Activated T-cell treated with anti-CD3 and anti-CD28 coated beads, Interleukin-2, amount 50 U/mL, for 24 hours (primary cell): ENCODE data around the gene CDH20.
"Not testable (repeated sequence)": the region's sequence is repeated elsewhere in the genome, so short reads cannot be mapped to it uniquely, and the experiment has no call there.

Source experiments
- DNase-seq: peaks from one replicate; pipeline ENCODE4 v3.0.0-alpha.2; 2020
- H3K27ac Mint-ChIP-seq: 2 replicates; pipeline ENCODE4 v1.8.0; 2020; ENCODE audit warnings: mild to moderate bottlenecking, mixed read lengths
- H3K27me3 Mint-ChIP-seq: 2 replicates; pipeline ENCODE4 v1.8.0; 2020; ENCODE audit warnings: mixed read lengths
- H3K36me3 Mint-ChIP-seq: 2 replicates; pipeline ENCODE4 v1.8.0; 2020; ENCODE audit warnings: low read depth, mixed read lengths
- H3K4me1 Mint-ChIP-seq: 2 replicates; pipeline ENCODE4 v1.8.0; 2020; ENCODE audit warnings: low read depth, mixed read lengths
- H3K4me3 Mint-ChIP-seq: 2 replicates; pipeline ENCODE4 v1.8.0; 2020; ENCODE audit warnings: mild to moderate bottlenecking, moderate library complexity, mixed read lengths
- H3K9me3 Mint-ChIP-seq: 2 replicates; pipeline ENCODE4 v1.8.0; 2020; ENCODE audit warnings: mixed read lengths

The CDH20 gene

GRCh38 chr18:61369671-61370070 is 36.4 kb downstream of the CDH20 start:
- H3K4me3 Mint-ChIP-seq, H3K9me3 Mint-ChIP-seq, DNase-seq, H3K27me3 Mint-ChIP-seq, H3K27ac Mint-ChIP-seq, H3K4me1 Mint-ChIP-seq, H3K36me3 Mint-ChIP-seq: not testable (repeated sequence)

- DNase-seq: no peak
- no peaks in the 10 kb centered on the region for H3K36me3 Mint-ChIP-seq
- no peak overlapping the region for H3K27ac Mint-ChIP-seq
- H3K4me3 Mint-ChIP-seq: no peak overlapping the region
- H3K9me3 Mint-ChIP-seq: no peaks in the 10 kb centered on the region
- H3K4me1 Mint-ChIP-seq: no peaks in the 10 kb centered on the region
- H3K27me3 Mint-ChIP-seq: peaks cover 3% of the 10 kb centered on the region
Measured at GRCh38 chr18:61371111-61371510, 37.9 kb downstream of the CDH20 start.

DNA sequence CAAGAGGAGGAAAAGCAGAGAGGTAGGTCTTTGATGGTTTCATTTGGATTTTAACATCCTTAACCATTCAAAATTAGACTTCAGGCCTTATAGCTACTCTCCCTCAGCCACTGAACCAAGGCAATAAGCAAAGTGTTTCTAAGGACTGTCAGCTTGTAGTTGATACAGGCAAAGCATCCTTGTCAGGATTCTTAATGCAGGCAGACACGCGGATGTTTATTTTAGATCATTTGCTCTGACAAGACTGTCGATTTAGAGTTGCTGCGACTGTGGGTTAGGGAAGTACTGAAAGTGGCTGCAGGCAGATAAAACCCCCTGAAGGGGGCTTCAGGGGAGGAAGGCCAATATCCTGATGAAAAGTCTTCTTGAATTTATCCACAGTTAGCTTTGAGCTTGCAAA is 46.6 kb downstream of the CDH20 start:
- Mint-ChIP-seq H3K4me3 (no peak overlapping the region), H3K9me3 (no peaks in the 10 kb centered on the region), H3K27me3 (no peaks in the 10 kb centered on the region), H3K36me3 (no peaks in the 10 kb centered on the region), H3K27ac (no peak overlapping the region), H3K4me1 (no peaks in the 10 kb centered on the region)
- no peak for DNase-seq

DNA sequence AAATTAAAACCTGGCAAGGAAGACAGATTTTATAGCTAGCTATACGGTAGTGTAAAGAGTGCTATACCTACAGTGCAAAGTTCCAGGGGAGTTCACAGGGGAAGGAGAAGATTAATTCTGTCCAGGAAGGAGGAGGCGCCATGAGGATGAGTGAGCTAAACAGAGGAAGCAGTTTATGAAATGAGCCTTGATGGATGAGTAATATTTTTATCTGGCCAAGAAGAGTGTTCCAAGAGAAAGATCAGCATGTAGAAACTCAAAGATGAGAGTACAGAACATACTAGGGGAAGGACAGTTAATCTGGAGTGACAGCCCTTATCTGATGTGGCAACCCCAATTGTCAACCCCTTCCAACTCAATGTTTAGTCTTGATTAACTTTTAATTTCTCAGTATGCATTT is 54.8 kb downstream of the CDH20 start:
- Mint-ChIP-seq H3K4me3 (no peak overlapping the region), H3K27ac (no peak overlapping the region), H3K4me1 (no peaks in the 10 kb centered on the region), H3K36me3 (no peaks in the 10 kb centered on the region), H3K27me3 (no peaks in the 10 kb centered on the region), H3K9me3 (no peaks in the 10 kb centered on the region)
- DNase-seq: no peak

GRCh38 chr18:61394983-61395382 is 61.8 kb downstream of the CDH20 start:
- Mint-ChIP-seq H3K4me1 (no peaks in the 10 kb centered on the region), H3K36me3 (no peaks in the 10 kb centered on the region), H3K9me3 (no peaks in the 10 kb centered on the region), H3K27ac (no peak overlapping the region), H3K27me3 (no peaks in the 10 kb centered on the region), H3K4me3 (no peak overlapping the region)
- DNase-seq: no peak

DNA sequence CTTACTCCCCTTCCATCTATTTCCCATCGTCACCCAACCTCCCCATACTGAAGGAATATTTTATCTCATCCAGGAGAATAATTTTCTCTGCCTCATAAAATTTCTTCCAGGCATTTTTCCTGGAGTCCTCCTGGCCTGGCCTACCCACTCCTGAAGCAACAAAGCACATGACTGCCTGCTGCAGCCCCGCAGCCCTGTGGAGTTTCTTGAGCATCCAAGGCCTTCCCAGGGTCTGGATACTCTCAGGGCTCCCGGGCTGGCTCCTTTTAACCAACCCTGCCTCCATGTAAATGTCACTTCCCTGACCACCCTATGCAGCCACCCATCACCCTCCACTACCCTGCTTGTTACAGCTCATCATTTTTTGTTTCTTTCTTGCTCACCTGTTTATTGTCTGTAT is 64.0 kb downstream of the CDH20 start:
- Mint-ChIP-seq H3K9me3 (no peaks in the 10 kb centered on the region), H3K4me3 (no peak overlapping the region), H3K4me1 (no peaks in the 10 kb centered on the region), H3K27me3 (no peaks in the 10 kb centered on the region), H3K27ac (no peak overlapping the region), H3K36me3 (no peaks in the 10 kb centered on the region)
- DNase-seq: no peak

- DNase-seq: no peak
- H3K27me3 Mint-ChIP-seq: no peaks in the 10 kb centered on the region
- H3K9me3 Mint-ChIP-seq: no peaks in the 10 kb centered on the region
- H3K27ac Mint-ChIP-seq: no peak overlapping the region
- H3K36me3 Mint-ChIP-seq: no peaks in the 10 kb centered on the region
- H3K4me3 Mint-ChIP-seq: no peak overlapping the region
- no peaks in the 10 kb centered on the region for H3K4me1 Mint-ChIP-seq
Measured at GRCh38 chr18:61398961-61399705, 65.9 kb downstream of the CDH20 start.

DNA sequence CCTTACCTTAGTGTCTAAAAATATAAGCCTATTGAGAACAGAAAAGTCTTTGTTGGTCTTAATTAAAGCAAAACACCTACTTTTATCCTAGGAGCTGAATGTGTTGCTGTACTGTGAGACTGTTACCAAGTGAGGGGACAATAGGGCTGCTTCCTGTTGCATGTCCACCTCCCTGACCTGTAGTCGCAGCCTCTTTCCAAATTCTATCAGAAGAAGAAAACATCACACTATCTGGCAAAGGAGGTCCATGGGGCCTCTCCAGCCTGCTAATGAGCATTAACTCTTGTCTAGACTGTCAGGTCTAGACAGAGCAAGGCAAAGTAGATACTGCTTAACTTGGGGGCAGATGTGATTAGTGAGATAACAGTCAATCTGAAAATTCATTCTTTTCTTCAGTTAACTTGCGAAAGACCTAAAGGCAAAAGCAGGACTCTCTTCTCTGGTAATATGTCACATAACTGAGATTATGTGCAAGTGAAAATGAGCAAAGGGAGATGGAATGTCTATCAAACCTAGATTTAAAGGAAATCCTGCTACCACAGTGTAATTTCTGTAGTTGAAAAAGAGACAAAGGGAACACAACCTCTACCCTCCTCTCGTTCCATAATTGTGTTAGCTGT is 66.9 kb downstream of the CDH20 start:
- H3K27ac Mint-ChIP-seq: no peak overlapping the region
- no peaks in the 10 kb centered on the region for H3K36me3 Mint-ChIP-seq
- no peaks in the 10 kb centered on the region for H3K27me3 Mint-ChIP-seq
- DNase-seq: no peak
- H3K9me3 Mint-ChIP-seq: no peaks in the 10 kb centered on the region
- no peak overlapping the region for H3K4me3 Mint-ChIP-seq
- H3K4me1 Mint-ChIP-seq: no peaks in the 10 kb centered on the region

DNA sequence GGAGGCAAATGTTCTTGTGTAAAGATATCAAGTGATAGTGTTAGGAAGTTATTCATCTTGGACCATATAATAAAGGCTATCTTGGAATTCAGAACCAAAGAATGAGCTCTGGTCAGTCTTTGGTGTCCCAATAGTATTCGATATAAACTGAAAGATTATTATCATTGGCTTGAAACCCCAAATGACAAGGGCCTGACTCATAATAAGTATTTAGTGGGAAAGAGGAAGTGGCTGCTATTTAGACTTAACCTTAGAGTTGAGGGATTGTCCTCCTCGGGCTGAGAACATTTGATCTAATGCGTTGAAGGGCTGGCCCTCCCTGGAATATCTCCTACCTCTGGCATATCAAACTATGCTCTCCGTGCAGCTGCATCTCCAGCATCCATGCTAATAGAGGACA is 67.5 kb downstream of the CDH20 start:
- DNase-seq: no peak

DNA sequence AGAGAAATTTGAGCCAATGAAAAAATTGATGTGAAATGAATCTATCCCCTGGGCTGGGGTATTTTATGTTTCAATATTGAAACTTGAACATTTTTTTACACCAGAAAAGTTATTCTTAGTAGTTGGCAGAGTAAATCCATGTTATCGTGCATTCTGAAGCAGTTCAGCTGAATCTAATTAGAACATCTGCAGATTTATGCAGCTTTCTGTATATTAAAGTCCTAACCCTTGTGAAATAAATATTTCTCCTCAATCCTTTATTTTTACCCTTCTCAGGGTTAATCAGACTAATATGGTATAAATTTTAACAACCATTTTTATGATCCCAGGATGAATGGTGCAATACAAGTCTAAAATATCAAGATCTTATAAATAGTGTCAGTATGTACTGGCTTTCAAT is 69.5 kb downstream of the CDH20 start:
- H3K36me3 Mint-ChIP-seq: no peaks in the 10 kb centered on the region
- H3K4me1 Mint-ChIP-seq: no peaks in the 10 kb centered on the region
- no peak for DNase-seq
- H3K27ac Mint-ChIP-seq: no peak overlapping the region
- H3K27me3 Mint-ChIP-seq: no peaks in the 10 kb centered on the region
- no peak overlapping the region for H3K4me3 Mint-ChIP-seq
- no peaks in the 10 kb centered on the region for H3K9me3 Mint-ChIP-seq

More for the DNA sequence above, 67.5 kb downstream of the CDH20 start:
- Mint-ChIP-seq H3K4me3 (no peak overlapping the region), H3K27me3 (no peaks in the 10 kb centered on the region), H3K27ac (no peak overlapping the region), H3K9me3 (no peaks in the 10 kb centered on the region), H3K36me3 (no peaks in the 10 kb centered on the region), H3K4me1 (no peaks in the 10 kb centered on the region)

DNA sequence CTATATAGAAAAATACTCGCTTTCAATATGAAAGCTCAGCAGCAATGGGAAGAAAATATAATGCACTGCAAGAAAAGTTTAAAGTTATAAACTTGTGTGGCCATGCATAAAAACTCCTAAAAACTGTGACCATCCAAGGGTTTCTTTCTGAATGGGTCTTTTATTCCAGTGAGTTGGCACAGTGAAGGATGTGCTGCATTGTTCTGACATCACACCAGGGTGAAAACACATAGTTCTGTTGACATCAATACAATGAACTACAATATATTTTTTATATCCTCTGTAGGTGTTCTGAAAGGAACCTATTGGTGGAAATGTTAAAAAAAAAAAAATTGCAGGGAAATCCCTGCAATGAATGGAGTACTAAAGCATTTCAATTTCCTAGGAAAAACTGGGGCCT is 80.2 kb downstream of the CDH20 start:
- no peaks in the 10 kb centered on the region for H3K9me3 Mint-ChIP-seq
- H3K4me1 Mint-ChIP-seq: no peaks in the 10 kb centered on the region
- DNase-seq: no peak
- no peak overlapping the region for H3K4me3 Mint-ChIP-seq
- H3K36me3 Mint-ChIP-seq: no peaks in the 10 kb centered on the region
- H3K27ac Mint-ChIP-seq: no peak overlapping the region
- no peaks in the 10 kb centered on the region for H3K27me3 Mint-ChIP-seq

DNA sequence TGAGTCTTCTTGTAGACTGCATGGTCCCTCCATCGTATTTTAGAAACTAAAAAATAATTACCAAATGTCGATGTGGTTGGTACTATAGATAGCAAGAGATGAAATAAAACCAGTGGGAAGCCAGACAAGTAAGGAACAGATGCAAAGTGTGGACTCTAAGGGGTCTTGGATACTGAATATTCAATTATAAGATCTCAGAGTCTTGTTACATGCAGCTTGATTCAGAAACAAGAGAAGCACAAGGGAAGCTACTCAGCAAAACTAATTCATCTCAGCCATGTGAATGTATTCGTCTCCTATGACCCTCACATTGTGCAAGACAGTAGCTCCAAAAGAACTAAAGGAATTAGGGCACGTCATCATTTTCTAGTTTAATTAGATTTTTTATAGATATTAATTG is 80.9 kb downstream of the CDH20 start:
- DNase-seq: no peak
- Mint-ChIP-seq H3K27ac (no peak overlapping the region), H3K4me1 (no peaks in the 10 kb centered on the region), H3K27me3 (no peaks in the 10 kb centered on the region), H3K9me3 (no peaks in the 10 kb centered on the region), H3K36me3 (no peaks in the 10 kb centered on the region), H3K4me3 (no peak overlapping the region)

DNA sequence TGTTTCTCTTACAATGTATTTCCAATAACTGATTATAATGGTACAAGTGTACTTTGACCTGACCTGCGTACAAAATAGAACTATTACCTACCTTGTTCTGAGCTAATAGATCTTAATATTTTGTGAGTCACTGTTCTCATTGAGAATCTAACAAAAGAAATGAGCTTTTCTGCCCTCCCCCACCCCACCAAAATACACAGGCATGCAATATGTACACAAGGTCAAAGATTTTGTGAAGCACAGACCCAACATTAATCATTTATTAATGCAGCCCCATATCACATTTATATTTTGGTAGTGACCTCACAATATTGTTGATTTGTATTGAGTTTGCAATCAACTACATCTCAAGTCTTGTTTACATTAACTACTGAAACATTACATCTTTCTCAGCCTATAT is 86.5 kb downstream of the CDH20 start:
- Mint-ChIP-seq H3K9me3 (no peaks in the 10 kb centered on the region), H3K27me3 (no peaks in the 10 kb centered on the region), H3K27ac (no peak overlapping the region), H3K4me1 (no peaks in the 10 kb centered on the region), H3K36me3 (no peaks in the 10 kb centered on the region), H3K4me3 (no peak overlapping the region)
- DNase-seq: no peak

DNA sequence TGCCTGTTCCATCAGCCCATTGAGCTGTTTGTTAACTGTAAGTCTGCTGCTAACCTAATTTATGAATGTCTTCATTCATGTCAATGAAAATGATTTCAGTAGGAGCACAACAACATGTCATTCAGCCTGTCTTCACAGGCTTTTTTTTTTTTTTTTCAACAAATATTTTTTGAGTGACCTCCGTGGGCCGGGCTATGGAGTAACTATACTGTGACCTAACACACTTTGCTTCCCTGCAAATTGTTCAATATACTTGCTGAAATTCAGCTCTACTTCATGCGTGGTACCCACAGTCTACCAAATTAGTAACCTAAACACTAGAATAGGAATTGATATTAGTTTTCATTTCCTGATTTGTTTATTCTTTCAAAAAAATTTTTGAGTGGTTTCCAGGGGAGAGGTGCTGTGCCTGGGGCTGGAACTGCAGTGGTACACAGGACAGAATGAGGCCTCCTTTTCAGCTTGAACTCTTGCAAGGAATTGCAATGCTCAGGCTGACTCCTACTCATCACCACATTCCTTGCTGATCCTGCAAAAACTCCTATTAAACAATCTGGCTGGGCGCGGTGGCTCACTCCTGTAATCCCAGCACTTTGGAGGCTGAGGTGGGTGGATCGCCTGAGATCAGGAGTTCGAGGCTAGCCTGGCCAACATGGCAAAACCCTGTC is 87.1 kb downstream of the CDH20 start:
- Mint-ChIP-seq H3K27ac (no peak overlapping the region), H3K4me1 (no peaks in the 10 kb centered on the region), H3K9me3 (no peaks in the 10 kb centered on the region), H3K27me3 (no peaks in the 10 kb centered on the region), H3K4me3 (no peak overlapping the region), H3K36me3 (no peaks in the 10 kb centered on the region)
- DNase-seq: no peak

GRCh38 chr18:61426492-61427053 is 93.3 kb downstream of the CDH20 start:
- H3K27me3 Mint-ChIP-seq: no peaks in the 10 kb centered on the region

More at GRCh38 chr18:61426492-61427053, 93.3 kb downstream of the CDH20 start:
- Mint-ChIP-seq H3K9me3 (no peaks in the 10 kb centered on the region), H3K27ac (no peak overlapping the region), H3K36me3 (no peaks in the 10 kb centered on the region), H3K4me3 (no peak overlapping the region), H3K4me1 (no peaks in the 10 kb centered on the region)
- no peak for DNase-seq
